ENCODE measurements around the gene SLC5A10.

DNA sequence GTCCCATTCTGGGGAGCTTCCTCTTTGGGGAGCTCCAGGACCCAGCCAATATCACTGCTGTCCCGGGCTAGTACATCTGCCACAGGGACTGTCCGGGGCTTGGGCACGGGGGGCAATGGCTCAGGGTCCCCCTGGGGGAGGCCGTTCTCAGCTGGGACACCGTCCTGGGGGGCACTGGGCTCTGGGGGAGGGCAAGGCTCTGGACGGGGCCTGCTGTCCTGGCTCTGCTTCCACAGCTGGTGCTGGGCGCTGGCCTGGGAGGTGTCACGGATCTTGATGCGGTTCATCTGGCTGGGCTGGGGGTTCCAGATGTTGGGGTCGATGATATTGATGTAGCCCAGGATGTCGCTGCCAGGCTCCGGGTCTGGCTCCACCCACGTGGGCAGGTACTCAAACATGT, 26.1 kb downstream of the SLC5A10 start:
- no peak for TF ChIP-seq EP300 (IDR thresholded peaks at IDR 0.05)
- no peak for TF ChIP-seq POLR2AphosphoS5 (IDR thresholded peaks at IDR 0.05)
- TF ChIP-seq, protein P1, sequence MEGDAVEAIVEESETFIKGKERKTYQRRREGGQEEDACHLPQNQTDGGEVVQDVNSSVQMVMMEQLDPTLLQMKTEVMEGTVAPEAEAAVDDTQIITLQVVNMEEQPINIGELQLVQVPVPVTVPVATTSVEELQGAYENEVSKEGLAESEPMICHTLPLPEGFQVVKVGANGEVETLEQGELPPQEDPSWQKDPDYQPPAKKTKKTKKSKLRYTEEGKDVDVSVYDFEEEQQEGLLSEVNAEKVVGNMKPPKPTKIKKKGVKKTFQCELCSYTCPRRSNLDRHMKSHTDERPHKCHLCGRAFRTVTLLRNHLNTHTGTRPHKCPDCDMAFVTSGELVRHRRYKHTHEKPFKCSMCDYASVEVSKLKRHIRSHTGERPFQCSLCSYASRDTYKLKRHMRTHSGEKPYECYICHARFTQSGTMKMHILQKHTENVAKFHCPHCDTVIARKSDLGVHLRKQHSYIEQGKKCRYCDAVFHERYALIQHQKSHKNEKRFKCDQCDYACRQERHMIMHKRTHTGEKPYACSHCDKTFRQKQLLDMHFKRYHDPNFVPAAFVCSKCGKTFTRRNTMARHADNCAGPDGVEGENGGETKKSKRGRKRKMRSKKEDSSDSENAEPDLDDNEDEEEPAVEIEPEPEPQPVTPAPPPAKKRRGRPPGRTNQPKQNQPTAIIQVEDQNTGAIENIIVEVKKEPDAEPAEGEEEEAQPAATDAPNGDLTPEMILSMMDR (IDR thresholded peaks at IDR 0.05): no peak
